GM23338 (cell line): ENCODE results near the gene STARD13. TPM values are rescaled to one million over a fixed set of nuclear protein-coding genes. Genes with fewer than 3 reads are reported as not detected.

Source experiments
- ATAC-seq: fragments of 200-7000 bp; cut with Tn5 transposase; 3 replicates; pipeline ENCODE4 v1.9.1; 2020
- DNase-seq: peaks from one replicate; pipeline ENCODE4 v3.0.0-alpha.2; 2015; ENCODE audit warnings: low spot score
- H2AFZ ChIP-seq: fragments of 200-600 bp; sonication (generic); 2 replicates; pipeline ENCODE4 v1.8.0; 2016; ENCODE audit warnings: antibody characterized with exemption, mild to moderate bottlenecking, moderate library complexity
- H3F3A ChIP-seq: fragments of 200-600 bp; sonication (generic); replicated peaks from 2 replicates; pipeline ENCODE4 v1.8.0; 2017; ENCODE audit warnings: antibody characterized with exemption, mixed run types, low read depth
- H3K27ac ChIP-seq: fragments of 200-600 bp; sonication (generic); 2 replicates; pipeline ENCODE4 v1.6.1; 2016; ENCODE audit warnings: low read depth
- H3K27me3 ChIP-seq: fragments of 200-600 bp; sonication (generic); 2 replicates; pipeline ENCODE4 v1.8.0; 2016; ENCODE audit warnings: mild to moderate bottlenecking, mixed run types, moderate library complexity; ENCODE audit not compliant: insufficient read depth
- H3K36me3 ChIP-seq: fragments of 200-600 bp; sonication (generic); 2 replicates; pipeline ENCODE4 v1.8.0; 2016; ENCODE audit warnings: mild to moderate bottlenecking; ENCODE audit not compliant: insufficient read depth
- H3K4me1 ChIP-seq: fragments of 200-600 bp; sonication (generic); 2 replicates; pipeline ENCODE4 v1.8.0; 2016; ENCODE audit warnings: mild to moderate bottlenecking, moderate library complexity; ENCODE audit not compliant: insufficient read depth
- H3K4me2 ChIP-seq: fragments of 200-600 bp; sonication (generic); 2 replicates; pipeline ENCODE4 v1.7.1; 2017; ENCODE audit warnings: mixed run types
- H3K4me3 ChIP-seq: fragments of 200-600 bp; sonication (generic); 2 replicates; pipeline ENCODE4 v1.6.1; 2016; ENCODE audit warnings: mixed run types
- H3K79me2 ChIP-seq: fragments of 200-600 bp; sonication (generic); replicated peaks from 2 replicates; pipeline ENCODE4 v1.8.0; 2017; ENCODE audit warnings: mild to moderate bottlenecking; ENCODE audit not compliant: insufficient read depth
- H3K9me2 ChIP-seq: fragments of 200-600 bp; sonication (generic); 2 replicates; pipeline ENCODE4 v1.8.0; 2017; ENCODE audit not compliant: insufficient read depth
- H4K20me1 ChIP-seq: fragments of 200-600 bp; sonication (generic); replicated peaks from 2 replicates; pipeline ENCODE4 v1.8.0; 2017; ENCODE audit warnings: mild to moderate bottlenecking; ENCODE audit not compliant: insufficient read depth
- H3K27ac Mint-ChIP-seq: 2 replicates; pipeline ENCODE4 v1.8.0; 2020; ENCODE audit warnings: inconsistent platforms, mild to moderate bottlenecking, moderate library complexity, mixed read lengths
- H3K27me3 Mint-ChIP-seq: 3 replicates; pipeline ENCODE4 v1.8.0; 2022; ENCODE audit warnings: low read depth, mild to moderate bottlenecking, moderate library complexity, mixed read lengths, inconsistent platforms; ENCODE audit not compliant: insufficient read depth, poor library complexity
- H3K36me3 Mint-ChIP-seq: 3 replicates; pipeline ENCODE4 v1.8.0; 2021; ENCODE audit warnings: low read depth, mild to moderate bottlenecking, inconsistent platforms, moderate library complexity, mixed read lengths
- H3K4me1 Mint-ChIP-seq: 3 replicates; pipeline ENCODE4 v1.8.0; 2020; ENCODE audit warnings: mild to moderate bottlenecking, inconsistent platforms, mixed read lengths
- H3K4me3 Mint-ChIP-seq: 3 replicates; pipeline ENCODE4 v1.8.0; 2021; ENCODE audit warnings: moderate library complexity, mild to moderate bottlenecking, inconsistent platforms, mixed read lengths
- H3K9me3 Mint-ChIP-seq: 3 replicates; pipeline ENCODE4 v1.8.0; 2020; ENCODE audit warnings: moderate library complexity, mild to moderate bottlenecking, inconsistent platforms, mixed read lengths
- CREB1 ChIP-seq: fragments of 250-450 bp; sonication (Bioruptor Pico); IDR thresholded peaks from 2 replicates; pipeline ENCODE4 v1.5.0; 2020; ENCODE audit warnings: low read depth, mild to moderate bottlenecking, moderate library complexity
- CTCF ChIP-seq, 2 experiments: fragments of 200-600 bp in 1 of 2; sonication (generic) in 1 of 2; conservative IDR thresholded peaks; 2 replicates each; pipeline versions ENCODE4 v1.5.1 to v1.6.1; 2016 to 2017; ENCODE audit warnings: antibody characterized with exemption in 2 of 2, low read depth in 2 of 2, mild to moderate bottlenecking in 2 of 2, moderate library complexity in 1 of 2
- ETS1 ChIP-seq: IDR thresholded peaks from 2 replicates; pipeline ENCODE4 v1.6.1; 2016; ENCODE audit warnings: antibody characterized with exemption
- EZH2 ChIP-seq: fragments of 200-600 bp; sonication (generic); IDR thresholded peaks from one replicate; pipeline ENCODE4 v1.8.0; 2017; ENCODE audit warnings: antibody characterized with exemption, mild to moderate bottlenecking, low read depth; ENCODE audit not compliant: unreplicated experiment
- EZH2phosphoT487 ChIP-seq: fragments of 200-600 bp; sonication (generic); IDR thresholded peaks from one replicate; pipeline ENCODE4 v1.8.1; 2018; ENCODE audit warnings: antibody characterized with exemption; ENCODE audit not compliant: unreplicated experiment
- JUNB ChIP-seq: IDR thresholded peaks from one replicate; pipeline ENCODE4 v1.6.1; 2016; ENCODE audit warnings: antibody characterized with exemption; ENCODE audit not compliant: unreplicated experiment
- NANOG ChIP-seq: IDR thresholded peaks from 2 replicates; pipeline ENCODE4 v1.6.1; 2016; ENCODE audit warnings: antibody characterized with exemption, borderline replicate concordance
- STAT1 ChIP-seq: IDR thresholded peaks from one replicate; pipeline ENCODE4 v1.6.1; 2016; ENCODE audit warnings: antibody characterized with exemption; ENCODE audit not compliant: unreplicated experiment
- ZNF114 ChIP-seq: fragments of 250-450 bp; sonication (Bioruptor Pico); IDR thresholded peaks from 2 replicates; pipeline ENCODE4 v1.5.0; 2020; ENCODE audit warnings: mild to moderate bottlenecking, moderate library complexity
- ZNF331 ChIP-seq: fragments of 250-450 bp; sonication (Bioruptor Pico); IDR thresholded peaks from 2 replicates; pipeline ENCODE4 v1.5.0; 2020; ENCODE audit warnings: low read depth, mild to moderate bottlenecking, moderate library complexity
- polyA plus RNA-seq: library from polyadenylated mRNA; unstranded; fragments of >200 nt; fragmentation: Nextera tagmentation; extraction: Ambion mirVana; gene quantifications from 2 replicates; pipeline ENCODE4 v1.2.1, GENCODE V29; 2016
- total RNA-seq: library from RNA; depleted of rRNA; stranded (reverse); fragments of >200 nt; shearing (Covaris generic); gene quantifications from 2 replicates; pipeline ENCODE4 v1.2.3, GENCODE V29; 2014
- TF ChIP-seq, protein P1 (sequence below): fragments of 250-450 bp; sonication (Bioruptor Pico); IDR thresholded peaks from 2 replicates; pipeline ENCODE4 v1.5.0; 2020; ENCODE audit warnings: mild to moderate bottlenecking, moderate library complexity

STARD13 gene
- total and polyA plus RNA-seq, 2 experiments from 2014 or later: 3.2 to 5.2 TPM

- no peak overlapping the region for H3K4me3 ChIP-seq
- no peaks in the 10 kb centered on the region for H4K20me1 ChIP-seq
- Mint-ChIP-seq H3K27ac (no peak overlapping the region), H3K36me3 (peaks cover 3% of the 10 kb centered on the region; the same call in 1 of the 3 replicates), H3K27me3 (peaks cover 5% of the 10 kb centered on the region), H3K4me1 (no peaks in the 10 kb centered on the region), H3K4me3 (no peak overlapping the region), H3K9me3 (peaks cover 8% of the 10 kb centered on the region; the same call in 2 of the 3 replicates)
- no peaks in the 10 kb centered on the region for H3F3A ChIP-seq
- H3K79me2 ChIP-seq: no peaks in the 10 kb centered on the region
- no peak for ATAC-seq
- H3K4me2 ChIP-seq: no peak overlapping the region
- DNase-seq: no peak
- H3K36me3 ChIP-seq: no peaks in the 10 kb centered on the region
- no peak overlapping the region for H3K27ac ChIP-seq
- H2AFZ ChIP-seq: no peak overlapping the region
- no peaks in the 10 kb centered on the region for H3K27me3 ChIP-seq
- 0 out of 2 replicates have a peak, but pooled peaks cover 6% of the 10 kb centered on the region for H3K9me2 ChIP-seq
- TF ChIP-seq STAT1: no peak
- no peak for TF ChIP-seq CREB1 (CRISPR knock-in tag)
- H3K4me1 ChIP-seq: no peaks in the 10 kb centered on the region; the same call in 1 of the 2 replicates
Measured at GRCh38 chr13:33303855-33304597, 18.5 kb upstream of the STARD13 start.

DNA sequence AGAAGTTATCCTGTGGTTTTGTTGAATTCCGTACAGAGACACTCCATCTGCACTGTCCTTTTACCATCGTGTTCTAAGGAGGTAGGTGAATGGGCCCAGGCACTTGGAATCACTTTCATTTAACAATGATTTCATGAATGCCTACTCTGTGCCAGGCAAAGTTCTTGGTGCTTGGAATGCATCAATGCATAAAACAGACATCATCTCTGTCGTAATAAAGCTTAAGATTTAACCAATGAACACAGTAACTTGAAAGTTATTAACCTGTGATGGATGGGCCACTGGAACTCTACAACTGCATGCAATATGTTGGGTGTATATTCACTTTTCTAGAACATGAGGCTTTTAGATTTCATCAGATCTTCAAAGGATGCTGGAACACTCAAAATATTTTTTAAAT is 14.1 kb upstream of the STARD13 start:
- Histone ChIP-seq H4K20me1 (no peaks in the 10 kb centered on the region), H3K27ac (no peak overlapping the region), H3F3A (no peaks in the 10 kb centered on the region), H3K9me2 (0 out of 2 replicates have a peak, but pooled peaks cover 6% of the 10 kb centered on the region), H3K27me3 (no peaks in the 10 kb centered on the region), H3K36me3 (no peaks in the 10 kb centered on the region), H2AFZ (0 out of 2 replicates have a peak overlapping the region, but pooled peaks have one; percentile 16), H3K79me2 (no peaks in the 10 kb centered on the region), H3K4me3 (no peak overlapping the region), H3K4me1 (no peaks in the 10 kb centered on the region; the same call in 1 of the 2 replicates), H3K4me2 (no peak overlapping the region)
- Mint-ChIP-seq H3K27ac (no peak overlapping the region), H3K9me3 (no peaks in the 10 kb centered on the region), H3K27me3 (peaks cover 2% of the 10 kb centered on the region), H3K4me3 (no peak overlapping the region), H3K36me3 (no peaks in the 10 kb centered on the region), H3K4me1 (no peaks in the 10 kb centered on the region; the same call in 2 of the 3 replicates)
- no peak for DNase-seq
- no peak for ATAC-seq
- no peak for TF ChIP-seq ZNF331 (CRISPR knock-in tag)
- no peak for TF ChIP-seq EZH2
- no peak for TF ChIP-seq CREB1 (CRISPR knock-in tag)
- TF ChIP-seq NANOG: no peak
- TF ChIP-seq EZH2phosphoT487: no peak
- TF ChIP-seq, protein P1, sequence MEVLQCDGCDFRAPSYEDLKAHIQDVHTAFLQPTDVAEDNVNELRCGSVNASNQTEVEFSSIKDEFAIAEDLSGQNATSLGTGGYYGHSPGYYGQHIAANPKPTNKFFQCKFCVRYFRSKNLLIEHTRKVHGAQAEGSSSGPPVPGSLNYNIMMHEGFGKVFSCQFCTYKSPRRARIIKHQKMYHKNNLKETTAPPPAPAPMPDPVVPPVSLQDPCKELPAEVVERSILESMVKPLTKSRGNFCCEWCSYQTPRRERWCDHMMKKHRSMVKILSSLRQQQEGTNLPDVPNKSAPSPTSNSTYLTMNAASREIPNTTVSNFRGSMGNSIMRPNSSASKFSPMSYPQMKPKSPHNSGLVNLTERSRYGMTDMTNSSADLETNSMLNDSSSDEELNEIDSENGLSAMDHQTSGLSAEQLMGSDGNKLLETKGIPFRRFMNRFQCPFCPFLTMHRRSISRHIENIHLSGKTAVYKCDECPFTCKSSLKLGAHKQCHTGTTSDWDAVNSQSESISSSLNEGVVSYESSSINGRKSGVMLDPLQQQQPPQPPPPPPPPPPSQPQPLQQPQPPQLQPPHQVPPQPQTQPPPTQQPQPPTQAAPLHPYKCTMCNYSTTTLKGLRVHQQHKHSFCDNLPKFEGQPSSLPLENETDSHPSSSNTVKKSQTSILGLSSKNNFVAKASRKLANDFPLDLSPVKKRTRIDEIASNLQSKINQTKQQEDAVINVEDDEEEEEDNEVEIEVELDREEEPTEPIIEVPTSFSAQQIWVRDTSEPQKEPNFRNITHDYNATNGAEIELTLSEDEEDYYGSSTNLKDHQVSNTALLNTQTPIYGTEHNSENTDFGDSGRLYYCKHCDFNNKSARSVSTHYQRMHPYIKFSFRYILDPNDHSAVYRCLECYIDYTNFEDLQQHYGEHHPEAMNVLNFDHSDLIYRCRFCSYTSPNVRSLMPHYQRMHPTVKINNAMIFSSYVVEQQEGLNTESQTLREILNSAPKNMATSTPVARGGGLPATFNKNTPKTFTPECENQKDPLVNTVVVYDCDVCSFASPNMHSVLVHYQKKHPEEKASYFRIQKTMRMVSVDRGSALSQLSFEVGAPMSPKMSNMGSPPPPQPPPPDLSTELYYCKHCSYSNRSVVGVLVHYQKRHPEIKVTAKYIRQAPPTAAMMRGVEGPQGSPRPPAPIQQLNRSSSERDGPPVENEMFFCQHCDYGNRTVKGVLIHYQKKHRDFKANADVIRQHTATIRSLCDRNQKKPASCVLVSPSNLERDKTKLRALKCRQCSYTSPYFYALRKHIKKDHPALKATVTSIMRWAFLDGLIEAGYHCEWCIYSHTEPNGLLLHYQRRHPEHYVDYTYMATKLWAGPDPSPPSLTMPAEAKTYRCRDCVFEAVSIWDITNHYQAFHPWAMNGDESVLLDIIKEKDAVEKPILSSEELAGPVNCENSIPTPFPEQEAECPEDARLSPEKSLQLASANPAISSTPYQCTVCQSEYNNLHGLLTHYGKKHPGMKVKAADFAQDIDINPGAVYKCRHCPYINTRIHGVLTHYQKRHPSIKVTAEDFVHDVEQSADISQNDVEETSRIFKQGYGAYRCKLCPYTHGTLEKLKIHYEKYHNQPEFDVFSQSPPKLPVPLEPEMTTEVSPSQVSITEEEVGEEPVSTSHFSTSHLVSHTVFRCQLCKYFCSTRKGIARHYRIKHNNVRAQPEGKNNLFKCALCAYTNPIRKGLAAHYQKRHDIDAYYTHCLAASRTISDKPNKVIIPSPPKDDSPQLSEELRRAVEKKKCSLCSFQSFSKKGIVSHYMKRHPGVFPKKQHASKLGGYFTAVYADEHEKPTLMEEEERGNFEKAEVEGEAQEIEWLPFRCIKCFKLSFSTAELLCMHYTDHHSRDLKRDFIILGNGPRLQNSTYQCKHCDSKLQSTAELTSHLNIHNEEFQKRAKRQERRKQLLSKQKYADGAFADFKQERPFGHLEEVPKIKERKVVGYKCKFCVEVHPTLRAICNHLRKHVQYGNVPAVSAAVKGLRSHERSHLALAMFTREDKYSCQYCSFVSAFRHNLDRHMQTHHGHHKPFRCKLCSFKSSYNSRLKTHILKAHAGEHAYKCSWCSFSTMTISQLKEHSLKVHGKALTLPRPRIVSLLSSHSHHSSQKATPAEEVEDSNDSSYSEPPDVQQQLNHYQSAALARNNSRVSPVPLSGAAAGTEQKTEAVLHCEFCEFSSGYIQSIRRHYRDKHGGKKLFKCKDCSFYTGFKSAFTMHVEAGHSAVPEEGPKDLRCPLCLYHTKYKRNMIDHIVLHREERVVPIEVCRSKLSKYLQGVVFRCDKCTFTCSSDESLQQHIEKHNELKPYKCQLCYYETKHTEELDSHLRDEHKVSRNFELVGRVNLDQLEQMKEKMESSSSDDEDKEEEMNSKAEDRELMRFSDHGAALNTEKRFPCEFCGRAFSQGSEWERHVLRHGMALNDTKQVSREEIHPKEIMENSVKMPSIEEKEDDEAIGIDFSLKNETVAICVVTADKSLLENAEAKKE (CRISPR knock-in tag): no peak
- no peak for TF ChIP-seq ETS1
- no peak for TF ChIP-seq ZNF114
- TF ChIP-seq CTCF (conservative IDR thresholded peaks at IDR 0.05; ENCODE audit: low read depth in 2 of 2): no peak
- TF ChIP-seq STAT1: no peak
- no peak for TF ChIP-seq JUNB
